HG03558 (cell line): Measurements from ENCODE around the gene PKD2.
"Not testable (repeated sequence)": the region's sequence is repeated elsewhere in the genome, so short reads cannot be mapped to it uniquely, and the experiment has no call there.

Experiments
- ATAC-seq: cut with Tn5 transposase; IDR thresholded peaks from one replicate; pipeline ENCODE4 v1.9.1; 2021; ENCODE audit warnings: moderate number of reproducible peaks; ENCODE audit not compliant: unreplicated experiment; ENCODE audit errors: extremely low read depth

Gene PKD2

DNA sequence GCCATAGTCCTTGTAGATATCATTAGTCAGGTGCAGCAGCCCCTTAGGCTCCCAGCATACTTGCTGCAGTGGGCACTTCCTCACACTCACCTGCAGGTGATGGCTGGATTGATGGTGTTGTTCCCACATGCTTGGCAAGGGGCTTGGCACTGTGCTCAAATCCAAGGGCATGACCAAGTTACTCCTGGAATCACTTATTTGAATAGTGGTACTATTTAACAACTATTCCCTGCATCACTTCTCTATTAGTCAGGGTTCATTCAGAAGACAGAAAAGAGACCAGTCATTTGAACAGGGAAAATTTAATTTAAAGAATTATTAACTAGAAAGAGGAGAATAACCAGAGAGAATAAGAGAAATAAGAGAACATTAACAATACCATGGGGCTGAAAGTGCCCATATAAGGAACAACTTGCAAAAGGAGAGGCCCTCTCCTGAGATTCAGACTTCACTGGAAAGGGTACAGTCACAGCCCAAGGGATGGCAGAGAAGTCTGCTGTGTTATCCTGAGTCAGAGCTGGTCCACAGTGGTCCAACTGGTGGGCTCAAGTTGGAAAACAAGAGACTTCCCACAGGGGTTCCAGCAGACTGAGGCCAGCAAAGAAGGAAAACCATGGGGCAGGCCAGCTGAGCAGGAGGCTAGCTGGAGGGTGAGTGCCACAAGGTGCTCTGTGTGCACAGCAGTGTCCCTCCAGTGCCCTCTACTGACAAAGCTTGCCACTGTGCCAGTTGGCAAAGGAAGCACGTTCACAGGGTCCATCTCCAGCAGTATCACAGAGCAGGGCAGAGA is 22.1 kb upstream of the PKD2 start:
- ATAC-seq = peak; percentile 70

DNA sequence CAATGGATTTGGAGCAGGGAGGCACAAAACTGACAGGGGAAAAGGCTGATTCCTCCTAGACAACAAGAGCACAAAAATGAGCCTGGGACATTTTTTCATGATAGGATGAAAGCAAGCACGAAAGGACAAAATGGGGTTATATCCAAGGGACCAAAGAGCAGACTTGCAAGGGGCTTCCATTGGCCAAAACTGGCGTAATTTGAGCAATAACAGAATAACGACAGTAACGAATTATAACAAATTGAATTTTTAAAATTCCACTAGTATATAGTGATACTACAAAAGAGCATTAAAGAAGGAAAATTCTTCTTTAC is 21.6 kb upstream of the PKD2 start:
- ATAC-seq = no peak

DNA sequence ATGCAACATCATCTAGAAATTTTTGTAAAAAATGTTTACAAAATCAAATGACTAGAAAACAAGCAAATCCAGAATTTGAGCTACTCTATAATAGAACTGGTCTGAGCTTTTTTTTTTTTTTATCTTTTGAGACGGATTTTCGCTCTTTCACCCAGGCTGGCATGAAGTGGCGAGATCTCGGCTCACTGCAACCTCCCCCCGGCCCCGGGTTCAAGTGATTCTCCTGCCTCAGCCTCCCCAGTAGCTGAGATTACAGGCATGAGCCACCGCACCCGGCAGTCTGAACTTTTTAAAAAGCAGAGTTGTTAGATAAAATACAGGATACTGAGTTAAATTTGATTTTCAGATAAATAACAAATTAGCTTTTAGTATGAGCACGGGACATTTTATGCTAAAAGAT is 20.9 kb upstream of the PKD2 start:
- ATAC-seq = no peak

DNA sequence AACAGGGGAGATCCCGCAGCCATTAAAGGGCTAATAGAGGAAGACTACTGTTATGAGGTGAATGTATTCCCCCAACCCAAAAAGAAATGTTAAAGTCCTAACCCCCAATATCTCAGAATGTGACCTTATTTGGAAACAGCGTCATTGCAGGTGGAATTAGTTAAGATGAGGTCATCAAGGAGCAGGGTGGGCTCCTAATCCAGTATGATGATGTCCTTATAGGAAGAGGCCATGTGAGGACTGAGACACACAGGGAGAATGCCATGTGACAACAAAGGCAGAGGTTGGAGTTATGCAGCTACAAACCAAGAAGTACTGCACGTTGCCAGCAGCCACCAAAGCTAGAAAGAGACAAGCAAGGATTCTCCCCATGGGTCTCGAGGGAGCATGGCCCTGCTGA is 17.7 kb upstream of the PKD2 start:
- ATAC-seq = no peak

DNA sequence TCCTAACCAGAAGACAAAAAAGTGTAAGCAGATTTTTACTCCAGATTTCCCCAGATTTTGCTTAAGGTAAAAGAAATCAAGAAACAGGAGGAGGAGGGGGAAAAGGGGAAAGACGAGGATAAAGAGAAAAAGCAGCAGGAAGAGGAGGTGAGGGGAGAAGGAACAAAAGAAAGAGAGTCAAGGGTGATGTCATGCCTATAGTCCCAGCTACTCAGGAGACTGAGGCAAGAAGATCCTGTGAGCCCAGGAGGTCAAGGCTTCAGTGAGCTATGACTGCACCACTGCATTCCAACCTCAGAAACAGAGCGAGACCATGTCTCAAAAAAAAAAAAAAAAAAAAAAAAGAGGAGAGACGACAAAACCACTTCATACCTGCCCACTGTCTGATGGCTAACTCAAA is 12.0 kb upstream of the PKD2 start:
- ATAC-seq = no peak

DNA sequence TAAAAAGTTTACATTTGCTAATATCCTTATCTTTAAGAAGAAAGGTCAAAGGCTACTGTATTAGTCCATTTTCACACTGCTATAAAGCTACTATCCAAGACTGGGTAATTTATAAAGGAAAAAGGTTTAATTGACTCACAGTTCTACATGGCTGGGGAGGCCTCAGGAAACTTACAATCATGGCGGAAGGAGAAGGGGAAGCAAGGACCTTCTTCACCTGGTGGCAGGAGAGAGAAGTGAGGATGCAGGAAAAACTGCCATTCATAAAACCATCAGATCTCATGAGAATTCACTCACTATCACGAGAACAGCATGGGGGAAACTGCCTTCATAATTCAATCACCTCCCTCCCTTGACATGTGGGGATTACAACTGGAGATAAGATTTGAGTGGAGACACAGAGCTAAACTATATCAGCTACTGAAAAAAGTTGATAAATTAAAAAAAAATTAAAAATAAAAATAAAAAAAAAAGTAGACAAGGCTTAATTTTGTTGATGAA is 8.2 kb upstream of the PKD2 start:
- not testable (repeated sequence) for ATAC-seq

DNA sequence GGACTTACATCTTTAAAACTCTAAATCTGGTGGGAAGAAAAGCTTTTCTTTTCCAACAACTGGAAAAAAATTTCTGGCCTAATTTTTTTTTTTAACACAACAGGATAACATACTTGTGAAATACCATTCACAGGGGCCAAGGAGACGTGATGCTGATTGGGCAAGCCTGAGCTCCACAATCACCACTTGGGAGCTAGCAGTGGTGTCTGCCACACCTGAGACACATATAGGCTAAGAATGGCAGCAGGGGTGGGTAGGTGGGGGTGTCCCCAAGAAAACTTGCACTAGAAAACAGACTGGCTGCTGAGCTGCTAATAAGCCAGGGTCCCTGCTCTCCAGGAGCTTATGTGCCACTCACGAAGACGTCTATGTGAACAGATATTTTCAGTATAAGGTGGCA is 5.6 kb upstream of the PKD2 start:
- no peak for ATAC-seq

DNA sequence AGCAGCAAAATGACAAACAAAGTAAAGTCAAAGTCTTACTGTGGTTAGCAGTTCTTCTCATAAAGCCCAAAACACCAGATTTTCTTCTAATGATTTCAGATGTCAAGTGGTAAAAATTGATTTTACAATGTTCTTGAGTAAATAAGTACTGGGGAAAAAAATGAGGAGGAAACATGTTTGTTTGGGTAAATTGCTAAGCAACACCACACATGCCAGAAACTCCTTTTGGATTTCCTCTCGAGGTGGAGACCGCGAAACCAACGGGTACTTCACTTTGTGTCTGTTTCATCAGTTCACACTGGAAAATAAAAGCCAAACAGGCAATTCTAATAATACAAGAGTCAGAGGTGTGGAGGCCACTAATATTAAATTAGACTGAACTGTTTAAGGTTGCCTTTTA is 4.6 kb upstream of the PKD2 start:
- no peak for ATAC-seq

DNA sequence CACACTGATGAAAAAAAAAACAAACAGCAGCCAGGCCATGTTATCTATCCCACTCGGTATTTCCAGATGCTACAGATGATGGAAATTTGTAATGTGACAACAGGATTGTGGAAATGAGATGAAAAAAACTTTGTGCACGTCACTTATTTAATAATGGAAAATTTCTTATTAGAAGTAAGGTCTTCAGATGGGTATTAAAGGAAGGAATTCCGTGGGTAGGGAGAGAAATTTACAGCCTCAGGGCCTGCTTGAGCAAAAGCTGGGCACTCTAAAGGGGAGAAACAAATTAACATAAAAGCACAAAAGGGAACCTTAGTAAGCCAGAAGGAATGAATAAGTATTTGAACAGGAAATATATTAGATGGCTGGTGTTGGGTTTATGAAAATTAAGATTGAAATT is 4.2 kb upstream of the PKD2 start:
- no peak for ATAC-seq

DNA sequence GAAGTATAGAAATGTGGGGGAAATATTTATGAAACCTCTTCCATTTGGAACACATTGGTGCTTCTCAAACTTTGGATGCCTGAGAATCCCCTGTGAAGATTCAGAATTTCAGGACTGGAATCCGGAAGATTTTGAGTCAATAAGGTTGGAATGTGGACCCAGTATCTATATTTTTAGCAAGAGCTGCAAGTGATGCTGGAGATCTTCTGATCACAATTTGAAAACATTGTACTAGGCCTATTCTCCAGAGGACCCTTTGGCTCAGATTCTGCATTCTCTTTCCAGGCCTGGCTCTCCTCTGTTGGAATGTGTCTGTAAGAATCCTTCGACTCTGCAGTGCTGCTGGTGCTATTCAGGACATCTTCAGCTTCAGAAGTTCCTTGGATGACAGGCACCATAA is 2.4 kb upstream of the PKD2 start:
- ATAC-seq = no peak

DNA sequence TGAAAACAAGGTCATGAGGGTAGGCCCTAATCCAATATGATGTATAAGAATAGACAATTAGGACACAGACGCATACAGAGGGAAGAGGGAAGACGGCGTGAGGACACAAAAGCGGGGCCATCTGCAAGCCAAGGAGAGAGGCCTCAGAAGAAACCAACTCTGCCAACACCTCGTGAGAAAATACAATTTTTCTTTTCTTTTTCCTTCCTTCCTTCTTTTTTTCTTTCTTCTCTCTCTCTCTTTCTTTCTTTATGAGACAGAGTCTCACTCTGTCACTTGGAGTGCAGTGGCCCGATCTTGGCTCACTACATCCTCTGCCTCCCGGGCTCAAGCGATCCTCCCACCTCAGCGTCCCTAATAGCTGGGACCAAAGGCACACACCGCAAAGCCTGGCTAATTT is 1.5 kb upstream of the PKD2 start:
- no peak for ATAC-seq

DNA sequence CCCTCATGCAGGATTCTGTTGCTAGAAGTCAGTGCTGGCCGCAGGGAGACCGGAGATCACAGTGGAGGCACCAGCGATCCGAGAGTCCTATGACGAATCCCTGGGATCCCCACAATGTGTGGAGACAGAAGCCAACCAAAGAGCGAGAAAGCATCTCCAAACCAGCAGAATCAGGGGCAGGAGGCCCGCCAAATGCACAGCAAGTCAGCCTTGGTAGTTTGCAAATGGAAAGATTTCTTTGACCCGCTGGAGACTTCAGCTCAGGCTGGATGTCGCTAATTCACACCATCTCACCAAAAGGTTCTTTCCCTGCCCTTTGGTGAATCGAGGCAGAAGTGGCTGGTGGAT is 505 bp upstream of the PKD2 start:
- ATAC-seq = no peak

DNA sequence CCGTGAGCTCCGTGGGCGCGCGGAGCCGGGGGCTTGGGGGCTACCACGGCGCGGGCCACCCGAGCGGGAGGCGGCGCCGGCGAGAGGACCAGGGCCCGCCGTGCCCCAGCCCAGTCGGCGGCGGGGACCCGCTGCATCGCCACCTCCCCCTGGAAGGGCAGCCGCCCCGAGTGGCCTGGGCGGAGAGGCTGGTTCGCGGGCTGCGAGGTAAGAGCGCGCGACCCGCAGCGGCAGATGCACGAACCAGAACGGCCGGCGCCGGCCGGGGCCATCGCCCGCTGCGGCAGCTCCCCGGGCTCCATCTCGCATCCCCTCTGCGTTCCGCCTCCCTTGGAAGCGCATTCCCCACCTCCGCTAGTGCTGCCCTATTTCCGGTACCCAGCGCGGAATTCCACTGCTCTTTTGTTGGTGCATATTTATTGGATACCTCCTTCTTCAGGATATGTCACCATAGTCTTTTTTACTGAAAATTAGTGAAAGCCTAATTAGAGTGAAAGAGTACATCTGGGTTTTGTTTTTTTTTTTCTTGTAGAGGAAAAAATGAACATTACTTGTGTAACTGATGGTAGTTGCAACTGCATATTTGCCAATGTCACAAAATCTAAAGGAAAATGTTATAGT is 797 bp downstream of the PKD2 start:
- peak; percentile 16 for ATAC-seq

DNA sequence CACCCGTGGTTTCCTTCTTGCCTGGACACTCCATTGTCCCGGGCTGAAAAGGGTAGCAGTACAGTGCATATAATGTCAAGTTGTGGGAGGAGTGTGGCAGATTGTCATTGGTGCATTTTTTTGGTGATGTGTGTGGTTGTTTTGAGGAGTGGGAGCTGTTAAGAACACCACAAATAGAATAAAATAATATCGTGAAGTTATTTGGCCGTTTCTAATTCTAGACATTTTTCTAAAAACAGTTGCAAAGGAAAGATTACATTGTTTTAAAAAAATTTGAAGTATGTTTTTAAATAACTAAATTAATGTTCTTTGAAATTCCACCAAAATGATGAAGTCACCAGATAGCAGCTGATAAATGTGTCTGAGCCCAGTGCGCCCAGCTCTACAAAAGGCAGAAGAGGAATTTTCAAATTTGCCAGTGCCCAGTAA is 1.3 kb downstream of the PKD2 start:
- no peak for ATAC-seq

DNA sequence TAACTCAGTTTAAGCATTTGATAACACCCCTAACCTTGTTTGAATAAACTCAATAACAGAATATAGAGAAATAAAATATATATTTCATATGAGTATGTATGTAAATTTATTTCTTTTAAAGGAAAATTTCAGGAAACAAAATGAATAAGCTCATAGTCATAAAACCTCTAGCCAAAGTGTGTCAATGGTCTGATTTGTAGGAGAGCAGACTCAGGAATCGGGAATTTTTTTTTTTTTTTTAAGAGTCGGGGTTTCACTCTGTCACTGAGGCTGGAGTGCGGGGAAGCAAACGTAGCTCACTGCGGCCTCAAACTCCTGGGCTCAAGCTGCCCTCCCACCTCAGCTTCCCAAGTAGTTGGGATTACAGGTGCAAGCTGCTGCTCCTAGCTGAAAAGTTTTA is 2.4 kb downstream of the PKD2 start:
- ATAC-seq = no peak

DNA sequence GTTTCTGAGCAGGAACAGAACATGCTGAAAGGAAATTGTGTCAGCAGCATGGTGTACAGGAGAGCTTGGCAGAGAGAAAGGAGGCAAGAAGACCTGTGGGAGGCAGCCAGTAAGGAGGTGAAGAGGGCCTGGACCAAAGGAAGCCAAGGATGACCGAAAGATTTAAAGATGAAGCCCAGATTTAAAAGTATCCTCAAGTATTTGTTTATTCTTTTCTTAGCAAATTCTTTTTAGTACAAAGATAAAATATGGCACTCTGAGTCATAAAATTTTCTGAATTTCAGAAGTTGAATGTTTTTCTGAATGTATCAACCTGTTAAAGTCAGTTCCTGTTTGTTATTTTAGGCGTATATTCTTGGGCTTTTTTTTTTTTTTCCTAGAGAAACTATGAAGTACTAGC is 3.5 kb downstream of the PKD2 start:
- ATAC-seq = no peak

DNA sequence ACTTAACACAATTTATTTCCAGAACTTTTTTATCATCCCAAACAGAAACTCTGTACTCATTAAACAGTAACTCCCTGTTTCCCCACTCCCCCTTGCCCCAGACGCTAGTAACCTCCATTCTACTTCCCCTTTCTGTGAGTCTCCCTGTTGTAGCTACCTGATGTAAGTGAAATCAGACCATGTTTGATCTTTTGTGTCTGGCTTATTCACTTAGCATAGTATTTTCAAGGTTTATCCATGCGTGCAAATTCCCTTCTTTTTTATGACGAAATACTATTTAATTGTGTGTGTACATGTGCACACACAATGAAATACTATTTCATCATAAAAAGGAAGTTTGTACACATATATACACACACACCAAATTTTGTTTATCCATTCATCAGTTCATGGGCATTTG is 5.2 kb downstream of the PKD2 start:
- ATAC-seq = peak; percentile 36

DNA sequence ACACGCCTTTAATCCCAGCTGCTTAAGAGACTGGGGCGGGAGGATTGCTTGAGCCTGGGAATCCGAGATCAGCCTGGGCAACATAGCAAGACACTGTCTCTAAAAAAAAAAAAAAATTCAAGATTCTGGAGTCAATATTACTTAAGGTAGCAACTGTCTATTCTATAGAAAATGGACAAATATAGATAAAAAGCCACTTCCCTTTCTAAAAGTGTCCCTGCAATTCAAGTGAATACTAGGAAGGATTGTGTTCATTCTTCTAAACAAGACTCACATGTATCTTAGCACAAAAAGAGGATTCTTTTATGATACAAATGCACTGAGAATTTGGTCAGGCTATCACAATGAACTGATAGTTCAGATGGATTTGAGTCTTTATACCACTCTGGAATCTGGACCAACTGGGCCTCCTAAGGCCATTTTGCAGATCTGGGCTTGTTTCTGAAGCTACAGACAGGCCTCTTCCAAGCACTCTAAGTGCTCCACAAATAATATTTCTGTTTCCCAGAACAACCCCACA is 7.0 kb downstream of the PKD2 start:
- no peak for ATAC-seq

DNA sequence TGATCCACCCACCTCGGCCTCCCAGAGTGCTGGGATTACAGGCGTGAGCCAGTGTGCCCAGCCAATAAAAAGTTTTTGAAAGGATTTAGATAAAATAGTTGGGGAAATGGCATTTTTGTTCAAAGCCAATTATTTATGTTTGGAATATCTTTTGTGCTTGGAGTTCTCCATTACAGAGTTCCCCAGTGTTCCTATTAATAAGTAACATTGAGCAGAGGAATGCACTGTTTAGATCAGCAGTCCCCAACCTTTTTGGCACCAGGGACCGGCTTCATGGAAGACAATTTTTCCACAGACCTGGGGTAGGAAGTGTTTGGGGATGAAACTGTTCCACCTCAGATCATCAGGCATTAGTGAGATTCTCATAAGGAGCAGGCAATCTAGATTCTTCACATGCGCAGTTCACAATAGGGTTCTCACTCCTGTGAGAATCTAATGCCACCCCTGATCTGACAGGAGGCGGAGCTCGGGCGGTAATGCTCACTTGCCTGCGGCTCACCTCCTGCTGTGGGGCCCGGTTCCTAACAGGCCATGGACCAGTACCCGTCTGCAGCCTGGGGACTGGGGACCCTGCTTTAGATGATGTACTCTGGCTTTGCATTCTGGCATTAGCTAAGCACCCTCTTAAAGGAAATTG is 8.3 kb downstream of the PKD2 start:
- ATAC-seq = no peak

DNA sequence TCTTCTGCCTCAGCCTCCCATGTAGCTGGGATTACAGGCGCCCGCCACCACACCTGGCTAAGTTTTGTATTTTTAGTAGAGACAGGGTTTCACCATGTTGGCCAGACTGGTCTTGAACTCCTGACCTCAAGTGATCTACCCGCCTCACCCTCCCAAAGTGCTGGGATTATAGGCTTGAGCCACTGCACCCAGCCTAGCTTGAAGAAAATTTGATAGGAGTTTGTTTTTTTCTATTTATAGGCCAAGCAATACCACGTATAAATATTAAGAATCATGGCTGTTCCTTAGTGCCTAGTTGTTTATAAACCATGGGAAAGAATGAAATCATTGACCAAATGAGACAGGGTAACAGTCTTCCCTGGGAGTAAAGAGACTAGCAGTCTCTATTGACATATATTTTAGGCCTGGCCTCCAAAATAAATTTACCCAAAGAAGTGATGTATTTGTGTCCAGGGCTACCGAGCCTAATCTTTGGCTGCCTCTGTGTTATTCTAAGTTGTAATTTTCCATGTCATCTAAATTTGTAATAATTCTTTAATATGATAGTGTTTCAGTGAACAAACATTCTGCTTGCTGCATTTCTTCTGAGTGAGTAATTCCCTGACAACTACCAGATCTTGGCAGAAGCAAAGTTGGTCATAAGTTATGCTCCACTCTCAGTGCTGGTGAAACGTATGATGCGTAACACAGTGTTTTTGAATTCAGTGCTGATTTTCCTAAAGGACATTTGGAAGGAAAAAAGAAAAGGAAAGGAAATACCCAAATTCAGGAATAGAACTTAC is 10.3 kb downstream of the PKD2 start:
- ATAC-seq = no peak

DNA sequence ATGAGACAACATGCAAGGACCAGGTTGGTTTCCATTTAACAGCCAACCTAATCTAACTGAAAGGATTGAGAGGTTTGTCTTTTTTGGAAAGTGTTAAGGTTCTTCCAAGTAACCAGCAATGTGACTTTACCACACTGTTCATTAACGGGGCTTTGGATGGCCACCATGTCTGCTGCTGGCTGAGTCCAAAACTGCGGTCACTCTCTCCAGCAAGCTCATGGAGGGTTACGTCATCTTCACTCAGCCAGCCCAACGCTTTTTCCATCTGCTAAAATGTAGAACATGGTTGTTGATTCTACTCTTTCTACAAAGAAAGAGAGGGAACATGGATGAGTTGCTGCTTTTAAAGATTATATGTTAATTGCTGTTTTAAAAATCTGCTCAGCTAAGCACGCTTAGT is 11.0 kb downstream of the PKD2 start:
- ATAC-seq = no peak
